ENCODE measurements around the gene NEU4.
"Not testable (repeated sequence)": the region's sequence is repeated elsewhere in the genome, so short reads cannot be mapped to it uniquely, and the experiment has no call there.

NEU4 gene

GRCh38 chr2:241814393-241814642, 5.3 kb downstream of the NEU4 start:
- DNase-seq, result no peak

GRCh38 chr2:241814643-241815476, 5.9 kb downstream of the NEU4 start:
- DNase-seq, result no peak

GRCh38 chr2:241815477-241816430, 6.8 kb downstream of the NEU4 start:
- no peak for DNase-seq

GRCh38 chr2:241816431-241817121, 7.6 kb downstream of the NEU4 start:
- no peak for DNase-seq

GRCh38 chr2:241817126-241817820, 8.3 kb downstream of the NEU4 start:
- DNase-seq, result no peak

GRCh38 chr2:241817821-241818215, 8.8 kb downstream of the NEU4 start:
- not testable (repeated sequence) for DNase-seq

GRCh38 chr2:241818229-241818942, 9.4 kb downstream of the NEU4 start:
- DNase-seq, result no peak

GRCh38 chr2:241818943-241819270, 9.9 kb downstream of the NEU4 start:
- no peak for DNase-seq

GRCh38 chr2:241819947-241820624, 11.1 kb downstream of the NEU4 start:
- DNase-seq, result not testable (repeated sequence)

GRCh38 chr2:241820625-241821384, 11.8 kb downstream of the NEU4 start:
- no peak for DNase-seq

GRCh38 chr2:241821460-241822263, 12.7 kb downstream of the NEU4 start:
- no peak for DNase-seq

GRCh38 chr2:241822264-241822623, 13.3 kb downstream of the NEU4 start:
- DNase-seq, result no peak

GRCh38 chr2:241823531-241824437, 14.8 kb downstream of the NEU4 start:
- DNase-seq, result not testable (repeated sequence)

- DNase-seq, result no peak
These were observed 18.4 kb downstream of the NEU4 start for GRCh38 chr2:241827394-241827793.

- DNase-seq, result no peak
These were observed 24.2 kb downstream of the NEU4 start for GRCh38 chr2:241833101-241833663.

GRCh38 chr2:241833756-241834526, 24.9 kb downstream of the NEU4 start:
- not testable (repeated sequence) for DNase-seq

- no peak for DNase-seq
These were observed 25.7 kb downstream of the NEU4 start for GRCh38 chr2:241834527-241835210.

All from KG1 (cell line).